Osteoblast (primary cell): ENCODE data around the gene ANTXR1. TPM values are rescaled to one million over a fixed set of nuclear protein-coding genes. Genes with fewer than 3 reads are reported as not detected.
A peak's percentile ranks its signal among the peaks of the same experiment; 100 is the strongest.

Source experiments
- DNase-seq: peaks from one replicate; pipeline ENCODE4 v3.0.0; 2011; ENCODE audit warnings: low spot score, mixed read lengths; ENCODE audit not compliant: insufficient read length; ENCODE audit errors: missing footprints
- H2AFZ ChIP-seq: 2 replicates; pipeline ENCODE4 v1.6.0; 2011; ENCODE audit warnings: mild to moderate bottlenecking, low read length
- H3K27ac ChIP-seq: 2 replicates; pipeline ENCODE4 v1.5.1; 2011; ENCODE audit warnings: mild to moderate bottlenecking, low read depth, low read length, moderate library complexity
- H3K27me3 ChIP-seq: 2 replicates; pipeline ENCODE4 v1.6.0; 2012; ENCODE audit warnings: mild to moderate bottlenecking, control low read depth, inconsistent platforms, low read length, moderate library complexity; ENCODE audit not compliant: insufficient read depth
- H3K36me3 ChIP-seq: 2 replicates; pipeline ENCODE4 v1.5.1; 2011; ENCODE audit warnings: mild to moderate bottlenecking, low read length, control low read depth, moderate library complexity; ENCODE audit not compliant: insufficient read depth
- H3K4me1 ChIP-seq: 2 replicates; pipeline ENCODE4 v1.5.1; 2011; ENCODE audit warnings: mild to moderate bottlenecking, low read length, control low read depth, moderate library complexity; ENCODE audit not compliant: insufficient read depth
- H3K4me2 ChIP-seq: 2 replicates; pipeline ENCODE4 v1.6.0; 2011; ENCODE audit warnings: mild to moderate bottlenecking, low read length; ENCODE audit not compliant: insufficient read depth
- H3K4me3 ChIP-seq: fragments of 200-600 bp; sonication (generic); 3 replicates; pipeline ENCODE4 v1.5.1; 2012; ENCODE audit warnings: mild to moderate bottlenecking, low read length, inconsistent platforms; ENCODE audit not compliant: insufficient read depth
- H3K79me2 ChIP-seq: 2 replicates; pipeline ENCODE4 v1.6.0; 2012; ENCODE audit warnings: mild to moderate bottlenecking, low read length, control low read depth, inconsistent platforms; ENCODE audit not compliant: insufficient read depth
- H3K9me3 ChIP-seq: 2 replicates; pipeline ENCODE4 v1.5.1; 2011; ENCODE audit warnings: low read depth, low read length, control low read depth
- H4K20me1 ChIP-seq: 2 replicates; pipeline ENCODE4 v1.6.0; 2012; ENCODE audit warnings: mild to moderate bottlenecking, low read length, control low read depth; ENCODE audit not compliant: insufficient read depth
- total RNA-seq: library from RNA; depleted of rRNA; stranded (reverse); fragments of >200 nt; gene quantifications from 2 replicates; pipeline ENCODE4 v1.2.3, GENCODE V29; 2012
- TF ChIP-seq, protein P1 (sequence below): IDR thresholded peaks from 2 replicates; pipeline ENCODE4 v1.5.1; 2011; ENCODE audit warnings: mild to moderate bottlenecking, low read depth, low read length, moderate library complexity; ENCODE audit errors: extremely low read depth

ANTXR1 gene
- total RNA-seq, 1 donor: 123 TPM

DNA sequence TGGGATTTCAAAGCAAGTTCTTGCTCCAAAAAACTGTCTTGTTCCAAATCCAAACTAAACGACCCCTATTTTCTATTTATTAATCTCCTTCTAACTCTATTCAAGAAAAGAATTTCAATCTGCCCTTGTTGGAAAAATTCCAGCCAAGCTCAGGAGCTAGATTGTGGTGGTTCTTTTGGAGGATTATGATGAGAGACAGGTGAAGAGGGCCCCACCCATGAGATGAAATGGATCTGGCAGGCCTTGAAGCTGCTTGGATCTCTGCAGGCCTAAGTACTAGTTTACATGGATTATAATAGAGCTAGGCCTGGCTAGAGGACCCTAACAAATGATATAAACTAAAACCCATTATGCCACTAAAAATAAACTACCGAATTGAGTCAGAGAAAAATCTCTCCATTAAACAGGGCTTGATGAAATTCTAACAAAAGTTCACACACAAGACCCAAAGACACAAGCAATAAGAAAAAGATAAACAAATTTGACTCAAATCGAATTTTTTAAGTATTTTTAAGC, 272.5 kb downstream of the ANTXR1 start:
- DNase-seq: no peak
- H4K20me1 ChIP-seq: no peaks in the 10 kb centered on the region
- H3K9me3 ChIP-seq: no peaks in the 10 kb centered on the region
- TF ChIP-seq, protein P1, sequence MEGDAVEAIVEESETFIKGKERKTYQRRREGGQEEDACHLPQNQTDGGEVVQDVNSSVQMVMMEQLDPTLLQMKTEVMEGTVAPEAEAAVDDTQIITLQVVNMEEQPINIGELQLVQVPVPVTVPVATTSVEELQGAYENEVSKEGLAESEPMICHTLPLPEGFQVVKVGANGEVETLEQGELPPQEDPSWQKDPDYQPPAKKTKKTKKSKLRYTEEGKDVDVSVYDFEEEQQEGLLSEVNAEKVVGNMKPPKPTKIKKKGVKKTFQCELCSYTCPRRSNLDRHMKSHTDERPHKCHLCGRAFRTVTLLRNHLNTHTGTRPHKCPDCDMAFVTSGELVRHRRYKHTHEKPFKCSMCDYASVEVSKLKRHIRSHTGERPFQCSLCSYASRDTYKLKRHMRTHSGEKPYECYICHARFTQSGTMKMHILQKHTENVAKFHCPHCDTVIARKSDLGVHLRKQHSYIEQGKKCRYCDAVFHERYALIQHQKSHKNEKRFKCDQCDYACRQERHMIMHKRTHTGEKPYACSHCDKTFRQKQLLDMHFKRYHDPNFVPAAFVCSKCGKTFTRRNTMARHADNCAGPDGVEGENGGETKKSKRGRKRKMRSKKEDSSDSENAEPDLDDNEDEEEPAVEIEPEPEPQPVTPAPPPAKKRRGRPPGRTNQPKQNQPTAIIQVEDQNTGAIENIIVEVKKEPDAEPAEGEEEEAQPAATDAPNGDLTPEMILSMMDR: no peak
- no peak overlapping the region for H3K4me2 ChIP-seq
- peaks cover 1% of the 10 kb centered on the region for H3K4me1 ChIP-seq
- H3K36me3 ChIP-seq: no peaks in the 10 kb centered on the region
- no peaks in the 10 kb centered on the region for H3K27me3 ChIP-seq
- no peak overlapping the region for H3K27ac ChIP-seq
- no peaks in the 10 kb centered on the region for H3K79me2 ChIP-seq
- no peak overlapping the region for H2AFZ ChIP-seq
- no peak overlapping the region for H3K4me3 ChIP-seq

DNA sequence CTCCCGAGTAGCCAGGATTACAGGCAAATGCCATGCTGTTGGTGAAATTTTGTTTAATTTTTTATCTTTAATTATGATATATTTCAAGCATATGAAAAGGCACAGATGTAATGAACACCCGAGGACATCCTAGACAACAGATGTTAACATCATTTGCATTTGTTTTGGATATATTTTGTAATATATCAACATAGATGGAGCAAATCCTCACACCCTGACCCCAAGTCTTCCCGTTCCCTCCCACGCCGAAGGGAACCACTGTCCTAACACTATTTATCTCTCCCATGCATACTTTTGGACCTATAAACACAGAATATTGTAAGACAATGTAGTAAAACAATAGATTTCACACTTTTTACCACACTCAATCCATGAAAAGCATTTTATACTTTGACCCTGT, 274.6 kb downstream of the ANTXR1 start:
- Histone ChIP-seq H3K9me3 (no peaks in the 10 kb centered on the region), H3K36me3 (no peaks in the 10 kb centered on the region), H3K27ac (no peak overlapping the region), H3K4me3 (no peak overlapping the region), H3K4me2 (no peak overlapping the region), H4K20me1 (no peaks in the 10 kb centered on the region), H3K79me2 (no peaks in the 10 kb centered on the region), H3K4me1 (peaks cover 22% of the 10 kb centered on the region), H2AFZ (no peak overlapping the region), H3K27me3 (no peaks in the 10 kb centered on the region)
- no peak for DNase-seq
- TF ChIP-seq, protein P1: no peak

DNA sequence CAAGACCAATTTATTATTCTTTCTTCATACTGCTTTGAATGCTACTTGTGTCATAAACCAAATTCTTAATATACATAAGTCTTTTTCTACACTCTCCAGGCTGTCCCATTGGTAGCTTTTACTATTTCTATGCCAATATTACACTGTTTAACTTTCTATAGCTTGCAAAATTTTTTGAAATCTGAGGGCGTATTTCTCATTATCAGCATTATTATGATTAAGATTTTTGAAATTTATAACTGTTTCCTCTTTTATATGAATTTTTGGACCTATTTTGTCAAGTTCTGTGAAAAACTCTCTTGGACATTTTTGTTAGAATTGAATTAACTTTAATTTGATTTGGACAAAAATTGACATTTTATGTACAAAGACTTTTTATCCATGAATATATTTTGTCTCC, 275.4 kb downstream of the ANTXR1 start:
- H2AFZ ChIP-seq: no peak overlapping the region
- TF ChIP-seq, protein P1: no peak

DNA sequence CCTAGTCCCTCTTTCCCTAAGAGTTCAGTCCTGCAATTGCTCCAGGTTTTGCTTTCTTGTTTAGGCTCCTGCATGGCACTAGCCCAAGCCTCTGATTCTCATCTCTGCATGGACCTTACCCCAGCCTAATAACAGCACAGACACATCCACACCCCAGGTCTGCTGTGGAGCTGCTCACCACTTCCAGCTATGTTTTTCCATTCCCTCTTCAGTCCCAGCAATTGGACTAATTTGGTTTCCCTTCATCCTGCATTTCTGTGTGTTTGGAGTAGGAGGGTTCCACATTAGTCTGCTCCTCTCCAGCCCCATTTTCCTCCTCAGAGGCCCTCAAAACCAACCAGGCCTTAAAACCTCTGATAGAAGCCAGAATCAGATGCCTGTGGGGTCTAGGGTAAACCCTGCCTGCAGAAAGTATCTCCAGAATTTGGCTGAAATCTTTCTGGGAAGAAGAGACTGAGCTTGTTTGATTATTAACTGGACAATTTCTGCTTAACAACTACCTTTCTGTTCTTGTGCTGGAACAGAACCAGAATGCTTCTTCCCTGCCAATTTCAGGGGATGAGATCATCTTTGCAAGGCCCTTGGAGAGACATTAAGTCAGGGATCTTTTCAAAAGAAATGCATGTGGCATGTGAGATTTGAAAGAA, 278.1 kb downstream of the ANTXR1 start:
- Histone ChIP-seq H3K36me3 (no peaks in the 10 kb centered on the region), H3K27ac (peak overlapping the region; percentile 93), H3K27me3 (no peaks in the 10 kb centered on the region), H3K9me3 (no peaks in the 10 kb centered on the region), H4K20me1 (no peaks in the 10 kb centered on the region), H3K4me2 (peak overlapping the region; percentile 23), H3K79me2 (no peaks in the 10 kb centered on the region), H3K4me1 (peaks cover 30% of the 10 kb centered on the region), H3K4me3 (no peak overlapping the region), H2AFZ (no peak overlapping the region)
- no peak for DNase-seq
- TF ChIP-seq, protein P1: no peak

More for the DNA sequence above, 275.4 kb downstream of the ANTXR1 start:
- Histone ChIP-seq H3K4me1 (peaks cover 30% of the 10 kb centered on the region), H3K4me2 (no peak overlapping the region), H3K4me3 (no peak overlapping the region), H3K27me3 (no peaks in the 10 kb centered on the region), H3K79me2 (no peaks in the 10 kb centered on the region), H4K20me1 (no peaks in the 10 kb centered on the region), H3K36me3 (no peaks in the 10 kb centered on the region), H3K27ac (no peak overlapping the region), H3K9me3 (no peaks in the 10 kb centered on the region)
- no peak for DNase-seq
